Aorta (tissue), 5 donors: Measurements from ENCODE around the gene VPS50. TPM values are rescaled to one million over a fixed set of nuclear protein-coding genes. Genes with fewer than 3 reads are reported as not detected.

Experiments used
- ATAC-seq: fragments of 200-7000 bp; cut with Tn5 transposase; one replicate; pipeline ENCODE4 v1.9.1; 2022; ENCODE audit warnings: moderate library complexity; ENCODE audit not compliant: low FRiP score
- DNase-seq, 2 donors: peaks; one replicate each; pipeline ENCODE4 v3.0.0-alpha.2; 2020
- H3K27ac ChIP-seq, 2 donors: one replicate each; pipeline ENCODE4 v1.5.1; 2013; ENCODE audit warnings: low read length in 2 of 2, mild to moderate bottlenecking in 2 of 2, moderate library complexity in 2 of 2, control low read depth in 1 of 2, inconsistent platforms in 1 of 2, low read depth in 1 of 2
- H3K27me3 ChIP-seq, 2 donors: one replicate each; pipeline ENCODE4 v1.6.1; 2013; ENCODE audit warnings: control low read depth in 1 of 2, low read length in 1 of 2, mild to moderate bottlenecking in 1 of 2, moderate library complexity in 1 of 2; ENCODE audit not compliant: insufficient read depth in 2 of 2, control insufficient read depth in 1 of 2
- H3K36me3 ChIP-seq, 2 donors: one replicate each; pipeline ENCODE4 v1.6.1; 2013; ENCODE audit warnings: control low read depth in 1 of 2, low read length in 1 of 2, mild to moderate bottlenecking in 1 of 2; ENCODE audit not compliant: insufficient read depth in 2 of 2, control insufficient read depth in 1 of 2
- H3K4me1 ChIP-seq, 2 donors: one replicate each; pipeline ENCODE4 v1.6.1; 2013; ENCODE audit warnings: low read length in 2 of 2, control low read depth in 1 of 2, mild to moderate bottlenecking in 1 of 2, moderate library complexity in 1 of 2; ENCODE audit not compliant: insufficient read depth in 2 of 2, control insufficient read depth in 1 of 2
- H3K4me3 ChIP-seq, 2 donors: one replicate each; pipeline ENCODE4 v1.5.1; 2013; ENCODE audit warnings: low read length in 2 of 2, control low read depth in 1 of 2, mild to moderate bottlenecking in 1 of 2
- H3K9me3 ChIP-seq: one replicate; pipeline ENCODE4 v1.6.1; 2013; ENCODE audit warnings: mild to moderate bottlenecking, low read length; ENCODE audit not compliant: control insufficient read depth
- WGBS, 2 donors: extraction: QIAGEN DNeasy Blood & Tissue Kit; methylation state at CpG; one replicate each; pipeline ENCODE4 v1.1.7; 2013; 5-methylcytosine and 5-hydroxymethylcytosine counted together
- intact Hi-C, 2 donors: fragments of 100-400 bp; cut with DNase I; formaldehyde crosslinking; loops; one replicate each; pipeline versions ENCODE4 v1.14.2 to v1.15.0; 2022
- polyA plus RNA-seq, 2 donors: library from polyadenylated mRNA; stranded (reverse); fragments of 200-250 nt; gene quantifications; one replicate each; pipeline ENCODE4 v1.2.3, GENCODE V29; 2013
- total RNA-seq, 2 donors: library from RNA; stranded (reverse); fragmentation: NEBNext Ultra II Directional; extraction: Animal tissue kit (Norgen Biotek cat#: 25700); gene quantifications; one replicate each; pipeline ENCODE4 v1.2.1, GENCODE V29; 2021
- donor health status: healthy with polysubstance abuse.
- donor health status: Bipolar disorder and iron deficiency.
- donor health status: DM: no; HTN: no; CAD: no.
- donor health status: DM: no; HTN: no; CAD: no.
- donor health status: DM: yes; HTN: yes; CAD: no.

The VPS50 gene
- total and polyA plus RNA-seq, 4 donors: 7.9 to 28.9 (median 13.9) TPM

DNA sequence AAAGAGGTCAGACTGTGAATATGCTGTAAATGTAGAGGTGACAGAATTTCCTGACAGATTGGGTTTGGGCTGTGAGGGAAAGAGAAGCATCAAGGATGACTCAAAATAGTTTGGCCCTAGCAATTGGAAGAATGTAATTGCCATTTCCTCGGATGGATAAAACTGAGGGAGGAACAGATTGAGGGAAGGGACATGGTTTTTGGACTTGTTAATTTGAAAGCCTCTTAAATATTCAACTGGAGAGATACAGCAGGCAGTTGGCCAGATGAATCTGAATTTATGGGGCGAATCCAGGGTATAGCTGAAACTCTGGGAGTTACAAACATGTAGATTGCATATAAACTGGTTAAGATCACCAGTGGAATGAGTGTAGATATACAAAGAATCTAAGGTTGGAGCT is 3.4 kb downstream of the VPS50 start:
- intact Hi-C loops: no loop called here

DNA sequence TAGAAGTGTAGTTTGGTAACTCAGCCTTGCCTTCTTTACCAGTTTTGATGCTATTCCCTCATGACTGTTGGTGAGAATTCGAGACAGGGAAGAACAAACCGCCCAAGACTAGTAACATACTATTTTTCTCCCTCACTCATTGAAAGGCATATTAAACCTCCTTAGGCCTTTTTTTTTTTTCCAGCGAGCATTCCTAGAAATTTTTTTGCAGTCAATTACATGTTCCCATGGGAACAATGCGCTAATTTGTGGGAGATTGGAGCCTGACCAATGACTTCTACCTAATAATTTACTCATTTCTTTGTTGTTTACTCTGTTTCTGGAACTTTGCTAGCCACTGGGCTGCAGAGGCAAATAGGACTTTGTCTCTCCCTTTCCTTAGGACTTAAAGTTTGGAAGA is 6.0 kb downstream of the VPS50 start:
- DNase-seq (no peak), ATAC-seq (no peak)
- no peaks in the 10 kb centered on the region for H3K36me3 ChIP-seq
- intact Hi-C loops: no loop called here
- no peaks in the 10 kb centered on the region for H3K9me3 ChIP-seq
- no peak overlapping the region for H3K4me3 ChIP-seq
- H3K27me3 ChIP-seq: no peaks in the 10 kb centered on the region
- H3K4me1 ChIP-seq: peaks cover 0 to 3% of the 10 kb centered on the region in 2 donors
- WGBS, 2 donors: 80 to 83% methylated on average over 4 of the region's 4 CpGs
- no peak overlapping the region for H3K27ac ChIP-seq

More for the DNA sequence above, 3.4 kb downstream of the VPS50 start:
- Histone ChIP-seq H3K36me3 (no peaks in the 10 kb centered on the region), H3K4me1 (peaks cover 0 to 3% of the 10 kb centered on the region in 2 donors), H3K4me3 (no peak overlapping the region), H3K9me3 (no peaks in the 10 kb centered on the region), H3K27me3 (no peaks in the 10 kb centered on the region), H3K27ac (no peak overlapping the region)
- 74 to 88% methylated on average over 2 of the region's 2 CpGs for WGBS, 2 donors
- ATAC-seq (no peak), DNase-seq (no peak)

DNA sequence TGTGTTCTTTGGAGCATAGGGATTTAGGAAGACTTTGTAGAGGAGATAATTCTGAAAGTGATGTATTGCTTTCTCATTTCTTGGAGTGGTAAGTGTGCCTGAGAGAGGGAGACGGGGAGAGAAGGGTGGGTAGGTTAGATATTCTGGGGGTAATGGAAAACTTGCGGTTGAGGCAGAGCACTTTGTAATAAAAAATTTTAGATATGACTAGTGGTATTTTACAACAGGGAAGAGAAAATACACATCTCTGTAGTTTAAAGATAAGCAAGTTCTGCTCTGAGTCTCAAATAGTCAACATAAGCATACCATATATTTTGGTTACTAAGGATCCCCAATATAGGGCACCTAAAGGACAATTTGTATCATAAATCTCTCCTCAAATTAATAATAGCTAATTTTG is 6.6 kb downstream of the VPS50 start:
- H3K27ac ChIP-seq: no peak overlapping the region
- WGBS, 2 donors: 80% methylated on average over 2 of the region's 2 CpGs
- H3K27me3 ChIP-seq: no peaks in the 10 kb centered on the region
- no peaks in the 10 kb centered on the region for H3K36me3 ChIP-seq
- no peak for ATAC-seq
- intact Hi-C loops: no loop called here
- H3K4me3 ChIP-seq: no peak overlapping the region
- H3K4me1 ChIP-seq: peaks cover 0 to under 1% of the 10 kb centered on the region in 2 donors
- no peaks in the 10 kb centered on the region for H3K9me3 ChIP-seq
- no peak for DNase-seq

DNA sequence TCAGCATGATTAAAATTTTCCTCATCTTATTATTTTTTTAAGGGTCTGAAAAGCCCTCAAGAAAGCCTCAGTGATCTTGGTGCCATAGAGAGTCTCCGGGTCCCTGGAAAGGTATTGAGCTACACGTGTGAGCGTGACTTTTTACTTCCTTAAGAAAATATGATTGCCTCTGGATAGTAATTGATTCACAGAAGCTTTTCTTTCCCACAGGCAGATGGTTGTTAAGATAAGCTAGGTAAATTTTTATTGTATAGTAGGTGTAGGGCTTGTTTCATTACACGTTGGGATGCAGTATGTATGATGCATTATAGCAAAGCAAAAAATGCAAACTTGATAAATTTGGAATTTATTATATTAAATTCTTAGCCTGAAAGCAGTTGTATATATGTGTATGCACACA is 7.7 kb downstream of the VPS50 start:
- no peak for DNase-seq
- H3K4me3 ChIP-seq: no peak overlapping the region
- ATAC-seq: no peak
- H3K36me3 ChIP-seq: no peaks in the 10 kb centered on the region
- WGBS, 2 donors: 78 to 81% methylated on average over 4 of the region's 4 CpGs
- H3K27ac ChIP-seq: no peak overlapping the region
- no peaks in the 10 kb centered on the region for H3K4me1 ChIP-seq
- H3K9me3 ChIP-seq: no peaks in the 10 kb centered on the region
- H3K27me3 ChIP-seq: no peaks in the 10 kb centered on the region
- intact Hi-C loops: no loop called here

DNA sequence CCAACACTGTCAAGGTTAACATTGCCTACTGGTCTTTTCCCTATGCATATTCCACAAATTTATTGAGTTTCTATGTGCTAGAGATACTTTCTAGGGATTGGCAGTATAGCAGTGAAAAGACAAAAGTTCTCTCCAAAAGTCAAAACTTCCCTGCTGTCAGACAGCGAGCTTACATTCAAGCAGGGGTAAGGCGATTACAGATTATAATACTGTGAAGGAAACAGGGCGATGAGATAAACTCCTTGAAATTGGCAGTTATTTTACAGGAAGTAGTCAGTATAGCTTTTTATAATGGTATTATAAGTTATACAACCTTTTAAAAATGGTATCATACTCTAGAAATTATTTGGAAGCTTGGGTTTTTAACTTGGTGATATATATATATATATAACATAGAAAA is 9.9 kb downstream of the VPS50 start:
- 95 to 96% methylated on average over 3 of the region's 3 CpGs for WGBS, 2 donors
- Histone ChIP-seq H3K27me3 (no peaks in the 10 kb centered on the region), H3K4me1 (no peaks in the 10 kb centered on the region), H3K9me3 (no peaks in the 10 kb centered on the region), H3K4me3 (no peak overlapping the region), H3K36me3 (no peaks in the 10 kb centered on the region), H3K27ac (no peak overlapping the region)
- intact Hi-C loops: no loop called here
- DNase-seq (no peak), ATAC-seq (no peak)

DNA sequence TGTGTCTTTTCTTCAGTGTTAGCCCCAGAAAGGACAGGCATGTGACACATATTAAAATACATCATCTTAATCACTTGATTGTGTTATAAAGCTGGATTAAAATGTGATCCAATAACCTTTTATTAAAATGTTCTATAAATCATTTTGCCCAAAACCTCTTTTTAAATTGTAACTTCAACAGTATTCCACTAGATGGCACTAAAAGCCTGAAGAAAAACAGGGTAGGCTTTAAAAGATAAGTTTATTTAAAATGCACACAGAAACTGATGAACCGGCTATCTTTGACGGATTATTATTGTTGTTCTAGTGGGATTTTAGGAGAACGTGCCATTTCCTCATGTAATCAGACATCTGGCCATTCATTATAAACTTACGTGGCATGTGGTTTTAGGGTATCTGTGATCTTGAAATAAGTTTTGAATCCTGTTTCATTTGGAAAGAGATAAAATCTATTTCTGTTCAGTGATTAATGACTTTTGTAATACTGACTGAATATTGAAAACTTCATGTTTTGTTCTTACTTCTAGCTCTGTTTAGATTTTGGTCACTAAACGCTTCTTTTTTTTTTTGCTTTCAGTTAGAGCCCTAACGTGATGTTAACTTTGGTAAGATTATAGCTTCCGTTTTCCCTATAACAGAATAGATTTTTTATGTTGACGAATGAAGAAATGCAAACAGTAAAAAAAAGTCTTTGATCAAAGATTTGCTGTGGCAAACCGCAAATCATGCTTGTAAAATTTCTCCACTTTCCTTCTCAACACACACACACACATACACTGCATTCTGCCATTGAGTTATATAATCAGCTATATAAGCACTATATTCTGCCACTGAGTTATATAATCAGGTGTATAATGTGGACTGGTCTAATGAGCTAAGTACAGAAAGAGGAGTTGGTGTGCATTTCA is 13.6 kb downstream of the VPS50 start:
- DNase-seq (no peak), ATAC-seq (no peak)
- no peak overlapping the region for H3K27ac ChIP-seq
- no peaks in the 10 kb centered on the region for H3K9me3 ChIP-seq
- intact Hi-C loops: no loop called here
- 34 to 44% methylated on average over 9 of the region's 9 CpGs for WGBS, 2 donors
- no peak overlapping the region for H3K4me3 ChIP-seq
- no peaks in the 10 kb centered on the region for H3K27me3 ChIP-seq
- peaks cover 0 to 4% of the 10 kb centered on the region in 2 donors for H3K4me1 ChIP-seq
- H3K36me3 ChIP-seq: no peaks in the 10 kb centered on the region

DNA sequence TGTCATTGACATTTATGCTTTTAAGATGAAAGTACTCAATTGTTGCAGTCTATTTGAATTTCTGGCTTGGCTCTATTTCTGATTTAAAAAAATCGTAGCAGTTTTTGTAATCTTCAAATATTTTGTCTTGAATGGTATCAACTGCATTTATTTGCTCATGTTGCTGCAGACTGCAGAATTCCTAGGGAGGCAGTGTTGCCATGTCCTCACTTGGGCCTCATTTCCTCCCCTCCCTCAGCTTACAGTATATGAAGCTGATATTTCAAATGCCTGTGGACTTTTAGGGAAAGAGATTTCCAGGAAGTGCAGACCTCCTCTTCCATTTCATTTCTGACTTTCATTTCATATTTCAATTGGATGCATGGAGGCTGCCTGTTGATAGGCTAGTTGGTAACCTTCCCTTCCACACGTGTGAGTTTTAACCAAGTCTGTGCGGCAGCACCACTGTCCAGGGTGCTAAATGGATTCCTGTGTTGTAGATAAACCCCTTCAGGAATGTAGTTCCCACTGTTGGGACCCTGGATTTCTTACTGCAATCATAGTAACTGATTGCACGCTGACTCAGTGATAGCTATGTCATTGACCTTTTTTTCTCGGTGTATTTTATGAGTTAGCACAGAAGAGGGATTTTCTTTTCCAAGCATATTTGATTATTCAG is 17.5 kb downstream of the VPS50 start:
- H3K4me1 ChIP-seq: peaks cover 0 to 4% of the 10 kb centered on the region in 2 donors
- intact Hi-C loops: no loop called here
- ATAC-seq (no peak), DNase-seq (no peak)
- whole genome bisulfite sequencing, 2 donors: 46 to 48% methylated on average over 5 of the region's 5 CpGs
- H3K27me3 ChIP-seq: no peaks in the 10 kb centered on the region
- H3K36me3 ChIP-seq: no peaks in the 10 kb centered on the region
- no peak overlapping the region for H3K4me3 ChIP-seq
- H3K27ac ChIP-seq: no peak overlapping the region
- H3K9me3 ChIP-seq: no peaks in the 10 kb centered on the region

DNA sequence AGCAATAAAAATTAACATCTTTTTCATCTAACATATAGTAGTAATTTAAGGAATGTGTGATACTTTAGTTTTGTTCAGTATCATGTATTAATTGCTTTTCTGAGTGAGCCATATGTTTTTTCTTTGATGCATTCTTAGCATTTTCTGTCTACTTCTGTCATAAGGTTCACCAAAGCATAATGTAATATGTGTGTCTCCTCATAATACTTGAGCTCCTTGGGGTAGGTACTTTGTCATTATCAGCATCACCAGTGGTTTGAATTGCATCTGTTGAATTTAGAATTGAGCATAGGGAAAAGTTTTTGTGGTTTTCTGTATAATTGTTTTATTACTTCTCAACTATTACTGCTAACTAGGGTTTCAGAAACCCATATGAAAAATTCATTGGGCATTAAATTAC is 26.5 kb downstream of the VPS50 start:
- H3K27ac ChIP-seq: no peak overlapping the region
- H3K9me3 ChIP-seq: no peaks in the 10 kb centered on the region
- no peak for ATAC-seq
- no peaks in the 10 kb centered on the region for H3K4me1 ChIP-seq
- H3K27me3 ChIP-seq: no peaks in the 10 kb centered on the region
- peaks cover 0 to 4% of the 10 kb centered on the region in 2 donors for H3K36me3 ChIP-seq
- H3K4me3 ChIP-seq: no peak overlapping the region
- no peak for DNase-seq
- intact Hi-C loops: no loop called here

DNA sequence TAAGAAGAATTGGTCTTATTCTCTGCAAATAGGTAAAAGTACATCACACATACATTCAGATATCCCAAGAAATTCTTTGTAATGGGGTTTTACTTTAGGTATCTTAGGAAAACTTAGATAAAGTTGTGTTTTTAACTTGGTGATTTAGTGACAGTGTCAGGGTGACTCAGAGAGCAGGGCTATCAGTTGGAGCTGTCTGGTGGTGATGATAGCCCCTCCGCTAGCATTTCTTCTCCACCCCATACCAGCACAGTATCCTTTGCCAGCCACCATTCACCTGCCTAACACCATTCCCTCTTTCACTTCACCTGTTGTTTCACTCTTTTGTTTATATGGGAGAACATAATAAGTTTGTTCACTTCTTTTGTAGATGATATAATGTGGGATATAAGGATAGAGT is 30.4 kb downstream of the VPS50 start:
- Histone ChIP-seq H3K27me3 (no peaks in the 10 kb centered on the region), H3K27ac (no peak overlapping the region), H3K4me1 (no peaks in the 10 kb centered on the region), H3K4me3 (no peak overlapping the region), H3K9me3 (no peaks in the 10 kb centered on the region), H3K36me3 (no peaks in the 10 kb centered on the region)
- 85 to 96% methylated on average over 1 of the region's 1 CpG for WGBS, 2 donors
- ATAC-seq: no peak
- no peak for DNase-seq
- intact Hi-C loops: no loop called here
